ENCODE measurements around the gene TAS2R16.

DNA sequence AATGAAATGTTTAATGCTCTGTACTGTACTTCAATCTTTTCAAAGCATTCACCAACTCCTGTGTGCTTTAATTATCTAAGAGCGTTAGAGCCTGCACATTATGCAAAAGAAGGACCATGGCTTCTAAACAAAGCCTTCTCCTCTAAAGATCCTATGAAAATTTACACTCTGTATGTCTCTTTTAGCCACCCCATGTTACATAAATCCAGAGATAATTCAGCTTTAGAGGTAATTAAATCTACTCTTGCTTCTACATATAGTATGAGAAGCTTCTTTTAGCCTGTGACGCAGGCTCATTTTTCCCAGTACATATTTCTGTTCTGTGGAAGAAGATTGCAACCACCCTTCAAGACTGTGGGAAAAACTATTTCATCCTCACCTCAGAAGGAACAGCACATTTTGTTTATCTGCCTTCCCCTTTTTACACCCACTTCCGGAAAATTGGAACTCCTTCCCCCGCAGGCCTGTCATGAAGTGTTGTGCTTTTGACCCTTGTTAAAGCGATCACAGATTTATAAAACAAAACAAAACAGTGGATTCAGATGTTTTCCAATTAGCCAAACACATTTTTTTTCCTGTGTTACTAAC, 8.1 kb upstream of the TAS2R16 start:
- no peak for TF ChIP-seq EZH2phosphoT487 (IDR thresholded peaks at IDR 0.05; ENCODE audit: borderline replicate concordance)
- TF ChIP-seq CTCF (conservative IDR thresholded peaks at IDR 0.05; ENCODE audit: low read length) = no peak
